ENCODE results near the gene SNX5. TPM values are rescaled to one million over a fixed set of nuclear protein-coding genes. Genes with fewer than 3 reads are reported as not detected.

The SNX5 gene
- total and polyA plus RNA-seq, 2 of the 8 experiments (the other 6 are each of a cell fraction or from before 2014, with no cell fraction given) = 155 to 194 TPM

DNA sequence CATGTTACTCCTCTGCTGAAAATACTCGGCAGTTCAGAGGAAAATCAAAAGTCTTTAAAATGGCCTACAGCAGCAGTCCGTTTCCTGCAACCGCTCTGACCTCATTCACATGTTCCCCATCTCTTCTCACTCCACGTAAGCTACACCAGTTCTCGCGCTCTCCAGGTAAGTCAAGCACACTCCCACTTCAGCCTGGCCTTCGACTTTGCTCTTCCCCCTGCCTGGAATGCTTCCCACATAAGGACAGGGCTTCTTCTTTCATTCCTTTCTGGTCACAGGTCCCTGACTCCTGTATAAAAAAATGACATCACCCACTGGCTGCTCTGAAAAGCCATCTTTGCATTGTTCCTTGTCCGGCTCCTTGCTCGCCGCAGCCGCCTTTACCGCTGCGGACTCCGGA lies 42.9 kb upstream of the SNX5 start:
- no peak for DNase-seq (ENCODE audit: low read depth in 1 of 2, low spot score in 2 of 2)
- Histone ChIP-seq H2BK5ac (ENCODE audit: low read depth, low read length) (no peak overlapping the region), H3K27ac (ENCODE audit: low read depth, low read length) (no peak overlapping the region), H3K9ac (replicated peaks in 1 of 4; ENCODE audit: extremely low read depth in 1 of 4, low read depth in 3 of 4, low read length in 3 of 4) (no peak overlapping the region; a peak in 1 of 7 replicates), H2BK12ac (ENCODE audit: low read depth, low read length) (no peak overlapping the region), H3K4me2 (ENCODE audit: insufficient read depth in 1 of 2, low read depth in 2 of 2, low read length in 2 of 2) (no peak overlapping the region), H3K79me1 (ENCODE audit: low read depth, low read length) (no peaks in the 10 kb centered on the region), H3K23ac (ENCODE audit: insufficient read length) (no peak overlapping the region), H3K36me3 (ENCODE audit: control insufficient read depth in 2 of 4, insufficient read depth in 4 of 4, low read length in 3 of 4) (no peaks in the 10 kb centered on the region; a peak in 2 of 8 replicates), H3K9me3 (ENCODE audit: insufficient read depth in 2 of 2, low read depth in 1 of 2, low read length in 1 of 2) (no peaks in the 10 kb centered on the region), H3K4me3 (ENCODE audit: extremely low read depth in 1 of 4, insufficient read depth in 2 of 4, low read depth in 3 of 4, low read length in 4 of 4) (no peak overlapping the region), H4K8ac (ENCODE audit: extremely low read depth, insufficient read depth, low read length) (no peak overlapping the region), H4K20me1 (replicated peaks in 1 of 2; ENCODE audit: control insufficient read depth in 1 of 2, insufficient read depth in 2 of 2, low read length in 2 of 2) (no peaks in the 10 kb centered on the region), H2BK15ac (ENCODE audit: low read length) (no peak overlapping the region), H3K18ac (ENCODE audit: extremely low read depth, low read length) (no peak overlapping the region), H3K56ac (replicated peaks; ENCODE audit: insufficient read length, low read depth, low read length) (no peak overlapping the region), H3K4me1 (replicated peaks in 1 of 4; ENCODE audit: control insufficient read depth in 3 of 4, insufficient read depth in 4 of 4, low read length in 3 of 4) (no peaks in the 10 kb centered on the region; a peak in 1 of 7 replicates), H3K79me2 (ENCODE audit: control insufficient read depth in 1 of 2, insufficient read depth in 2 of 2, low read length in 2 of 2) (no peaks in the 10 kb centered on the region), H2BK20ac (ENCODE audit: low read length) (no peak overlapping the region), H2AK5ac (ENCODE audit: low read depth, low read length) (no peak overlapping the region), H3K27me3 (replicated peaks in 1 of 4; ENCODE audit: control insufficient read depth in 3 of 4, extremely low read depth in 1 of 4, insufficient read depth in 3 of 4, low read length in 3 of 4) (no peaks in the 10 kb centered on the region), H4K5ac (ENCODE audit: insufficient read length, low read depth, low read length) (no peak overlapping the region), H3K4ac (replicated peaks; ENCODE audit: insufficient read length, low read depth, low read length) (no peak overlapping the region), H3K14ac (ENCODE audit: insufficient read length) (no peak overlapping the region), H2BK120ac (replicated peaks; ENCODE audit: low read depth, low read length) (no peak overlapping the region), H3K23me2 (ENCODE audit: low read depth, low read length) (no peaks in the 10 kb centered on the region), H4K91ac (replicated peaks; ENCODE audit: insufficient read length, low read length) (no peak overlapping the region), H2AFZ (ENCODE audit: low read length) (no peak overlapping the region)
- CTCF ChIA-PET (ENCODE audit: partially characterized antibody) = no interaction called here
- 91% methylated on average over 14 of the region's 14 CpGs; no CpG with 5 or more reads in 1 of the 2 experiments for WGBS, 2 experiments (ENCODE audit: extremely low coverage in 1 of 2, insufficient coverage in 1 of 2, insufficient read length in 1 of 2, insufficient replicate concordance in 2 of 2, low coverage in 1 of 2, low lambda C conversion rate in 2 of 2, missing lambda C conversion rate in 1 of 2)
- POLR2A ChIA-PET (ENCODE audit: partially characterized antibody) = no interaction called here
- FAIRE-seq = no peak
- TF ChIP-seq CBX5 (IDR thresholded peaks at IDR 0.05; ENCODE audit: low read depth, low read length) = no peak
- no peak for TF ChIP-seq NRF1 (IDR thresholded peaks at IDR 0.05; ENCODE audit: low read depth, low read length)
- TF ChIP-seq, protein P1, sequence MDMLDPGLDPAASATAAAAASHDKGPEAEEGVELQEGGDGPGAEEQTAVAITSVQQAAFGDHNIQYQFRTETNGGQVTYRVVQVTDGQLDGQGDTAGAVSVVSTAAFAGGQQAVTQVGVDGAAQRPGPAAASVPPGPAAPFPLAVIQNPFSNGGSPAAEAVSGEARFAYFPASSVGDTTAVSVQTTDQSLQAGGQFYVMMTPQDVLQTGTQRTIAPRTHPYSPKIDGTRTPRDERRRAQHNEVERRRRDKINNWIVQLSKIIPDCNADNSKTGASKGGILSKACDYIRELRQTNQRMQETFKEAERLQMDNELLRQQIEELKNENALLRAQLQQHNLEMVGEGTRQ (IDR thresholded peaks at IDR 0.05; ENCODE audit: low read length) = no peak
- TF ChIP-seq, protein P2, sequence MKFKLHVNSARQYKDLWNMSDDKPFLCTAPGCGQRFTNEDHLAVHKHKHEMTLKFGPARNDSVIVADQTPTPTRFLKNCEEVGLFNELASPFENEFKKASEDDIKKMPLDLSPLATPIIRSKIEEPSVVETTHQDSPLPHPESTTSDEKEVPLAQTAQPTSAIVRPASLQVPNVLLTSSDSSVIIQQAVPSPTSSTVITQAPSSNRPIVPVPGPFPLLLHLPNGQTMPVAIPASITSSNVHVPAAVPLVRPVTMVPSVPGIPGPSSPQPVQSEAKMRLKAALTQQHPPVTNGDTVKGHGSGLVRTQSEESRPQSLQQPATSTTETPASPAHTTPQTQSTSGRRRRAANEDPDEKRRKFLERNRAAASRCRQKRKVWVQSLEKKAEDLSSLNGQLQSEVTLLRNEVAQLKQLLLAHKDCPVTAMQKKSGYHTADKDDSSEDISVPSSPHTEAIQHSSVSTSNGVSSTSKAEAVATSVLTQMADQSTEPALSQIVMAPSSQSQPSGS (IDR thresholded peaks at IDR 0.05; ENCODE audit: low read length) = no peak
